ENCODE data around the gene FKRP.
A peak's percentile ranks its signal among the peaks of the same experiment; 100 is the strongest.
"Not testable (repeated sequence)": the region's sequence is repeated elsewhere in the genome, so short reads cannot be mapped to it uniquely, and the experiment has no call there.

Gene FKRP

DNA sequence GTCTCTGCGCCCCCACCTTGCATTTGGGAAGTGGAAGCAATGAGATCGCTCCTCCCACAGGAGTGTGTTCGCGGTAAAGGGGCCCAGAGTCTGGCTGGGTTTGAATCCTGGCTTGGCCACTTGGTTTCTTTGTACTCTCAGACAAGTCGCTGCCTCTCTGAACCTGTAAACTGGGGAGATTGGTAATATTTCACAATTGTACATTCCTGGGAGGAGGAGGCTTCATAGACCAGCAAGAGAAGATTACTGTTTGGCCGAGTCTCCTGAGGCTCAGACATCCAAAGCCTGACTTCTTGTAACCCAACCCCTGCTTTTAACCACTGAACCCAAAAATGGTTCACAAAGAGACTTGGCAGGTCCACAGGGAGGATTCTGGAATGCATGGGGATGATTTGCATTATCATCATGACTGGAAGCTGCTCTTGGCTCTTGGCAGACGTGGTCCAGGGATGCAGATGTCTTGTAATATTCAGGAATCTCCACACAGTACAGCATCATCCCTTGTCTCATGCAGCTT, 14.0 kb downstream of the FKRP start:
- DNase-seq (ENCODE audit: low read depth): no peak

GRCh38 chr19:46760363-46760762, 14.5 kb downstream of the FKRP start:
- no peak for DNase-seq (ENCODE audit: low read depth)

DNA sequence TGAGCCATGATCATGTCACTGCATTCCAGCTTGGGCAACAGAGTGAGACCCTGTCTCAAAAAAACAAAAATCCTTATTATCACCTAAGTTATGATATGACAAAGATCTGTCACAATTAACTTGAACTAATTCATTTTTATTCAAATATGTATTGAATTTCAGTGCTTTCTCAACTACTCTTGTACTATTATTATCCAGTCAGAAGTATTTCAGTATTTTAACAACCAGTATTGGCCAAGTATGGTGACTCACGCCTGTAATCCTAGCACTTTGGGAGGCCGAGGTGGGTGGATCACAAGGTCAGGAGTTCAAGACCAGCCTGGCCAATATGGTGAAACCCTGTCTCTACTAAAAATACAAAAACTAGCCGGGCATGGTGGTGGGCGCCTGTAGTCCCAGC, 15.0 kb downstream of the FKRP start:
- DNase-seq (ENCODE audit: low read depth): not testable (repeated sequence)

DNA sequence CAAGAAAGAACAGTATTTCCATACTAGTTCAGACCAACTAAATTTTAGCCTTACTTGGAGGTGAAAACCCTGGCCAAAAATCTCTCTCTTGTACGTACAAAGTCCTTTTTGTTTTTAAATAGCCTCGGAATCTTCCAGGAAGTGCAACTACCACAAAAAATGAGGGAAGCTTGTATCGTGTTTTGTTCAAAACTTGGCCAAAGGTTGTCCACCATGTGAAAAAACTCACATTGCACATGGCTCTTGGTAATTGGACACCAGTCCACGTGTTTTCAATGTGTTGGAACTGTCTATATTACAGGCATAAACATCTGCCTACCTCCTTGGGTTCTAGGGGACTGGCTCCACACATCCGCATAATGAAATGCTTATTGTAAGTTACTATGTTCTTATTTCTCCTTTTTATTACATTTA, 15.6 kb downstream of the FKRP start:
- no peak for DNase-seq (ENCODE audit: low read depth)

DNA sequence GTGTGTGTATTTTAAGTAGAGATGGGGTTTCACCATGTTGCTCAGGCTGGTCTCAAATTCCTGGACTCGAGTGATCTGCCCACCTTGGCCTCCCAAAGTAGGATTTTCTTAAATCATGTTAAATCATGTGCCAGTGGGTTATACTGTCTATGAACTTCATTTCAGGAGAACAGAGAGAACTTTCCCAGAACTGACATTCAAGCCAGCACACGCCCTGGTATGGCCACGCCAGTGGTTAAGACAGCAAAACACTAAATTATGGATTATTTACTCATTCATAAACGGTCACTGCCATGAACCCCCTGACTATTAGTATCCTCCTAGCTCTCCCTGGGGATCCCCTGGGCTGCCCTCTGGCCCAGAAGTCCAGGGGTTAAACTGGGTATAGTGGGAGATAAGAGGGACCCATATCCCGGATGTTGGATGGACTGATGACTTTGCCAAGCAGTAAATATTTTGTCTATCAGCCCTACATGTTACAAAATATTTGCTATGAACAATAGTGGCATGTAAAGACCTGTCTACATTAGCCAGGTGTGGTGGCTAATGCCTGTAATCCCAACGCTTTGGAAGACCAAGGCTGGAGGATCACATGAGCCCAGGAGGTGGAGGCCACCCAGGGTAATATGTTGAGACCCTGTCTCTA, 16.5 kb downstream of the FKRP start:
- no peak for DNase-seq (ENCODE audit: low read depth)

DNA sequence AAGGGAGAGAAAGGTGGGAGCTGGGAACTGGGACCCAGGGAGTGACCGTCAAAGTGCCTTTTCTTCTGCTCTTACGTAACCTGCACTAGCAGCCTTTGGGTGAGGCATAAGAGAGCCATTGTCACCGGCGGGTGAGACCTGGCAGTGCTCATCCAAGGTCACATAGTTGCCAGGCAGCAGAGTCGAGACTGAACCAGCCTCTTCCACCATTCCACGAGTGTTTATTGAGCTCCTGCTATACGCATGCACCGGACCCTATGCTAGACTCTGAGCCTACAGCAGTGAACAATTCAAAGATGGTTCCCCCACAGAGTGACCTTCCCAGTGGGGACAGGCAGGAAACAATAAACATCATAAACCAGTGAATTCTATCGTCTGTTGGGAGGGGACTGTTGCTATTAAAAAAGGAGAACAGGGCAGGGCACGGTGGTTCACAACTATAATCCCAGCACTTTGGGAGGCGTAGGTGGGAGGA, 19.0 kb downstream of the FKRP start:
- DNase-seq (ENCODE audit: low read depth): no peak

- DNase-seq (ENCODE audit: low read depth): peak; percentile 54
These were observed 20.9 kb downstream of the FKRP start for GRCh38 chr19:46766569-46767317.

DNA sequence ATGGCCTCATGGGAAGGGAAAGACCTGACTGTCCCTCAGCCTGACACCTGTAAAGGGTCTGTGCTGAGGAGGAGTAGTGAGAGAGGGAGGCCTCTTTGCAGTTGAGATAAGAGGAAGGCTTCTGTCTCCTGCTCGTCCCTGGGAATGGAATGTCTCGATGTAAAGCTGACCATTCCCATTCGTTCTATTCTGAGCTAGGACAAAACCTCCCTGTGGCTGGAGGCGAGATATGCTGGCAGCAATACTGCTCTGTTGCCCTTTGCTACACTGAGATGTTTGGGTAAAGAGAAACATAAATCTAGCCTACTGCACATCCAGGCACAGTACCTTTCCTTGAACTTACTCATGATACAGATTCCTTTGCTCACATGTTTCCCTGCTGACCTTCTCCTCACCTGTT, 22.9 kb downstream of the FKRP start:
- not testable (repeated sequence) for DNase-seq (ENCODE audit: low read depth)

DNA sequence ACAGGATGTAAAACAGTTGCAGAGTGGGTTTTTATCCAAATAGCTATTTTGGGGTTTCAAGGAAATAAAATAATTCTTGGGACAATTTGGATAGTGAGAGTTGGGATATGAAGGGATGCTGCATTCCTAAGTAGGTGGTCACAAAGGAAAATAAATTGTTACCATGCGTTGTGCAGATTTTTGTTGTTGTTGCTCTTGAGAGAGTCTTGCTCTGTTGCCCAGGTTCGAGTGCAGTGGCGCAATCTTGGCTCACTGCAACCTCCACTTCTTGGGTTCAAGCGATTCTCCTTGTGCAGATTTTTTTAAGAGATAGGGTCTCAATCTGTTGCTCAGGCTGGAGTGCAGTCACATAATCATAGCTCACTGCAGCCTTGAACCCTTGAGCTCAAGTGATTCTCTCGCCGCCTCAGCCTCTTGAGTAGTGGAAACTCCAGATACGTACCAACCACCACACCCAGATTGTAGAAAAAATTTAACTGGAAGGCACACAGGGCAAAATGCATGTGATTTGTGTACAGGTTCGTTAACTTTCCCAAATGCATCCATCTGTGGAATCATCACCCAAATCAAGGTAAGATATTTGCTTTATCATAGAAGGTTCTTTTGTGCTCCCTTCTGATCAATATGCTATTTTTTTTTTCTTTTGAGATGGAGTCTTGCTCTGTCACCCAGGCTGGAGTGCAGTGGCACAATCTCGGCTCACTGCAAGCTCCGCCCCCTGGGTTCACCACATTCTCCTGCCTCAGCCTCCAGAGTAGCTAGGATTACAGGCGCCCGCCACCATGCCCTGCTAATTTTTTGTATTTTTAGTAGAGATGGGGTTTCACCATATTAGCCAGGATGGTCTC, 26.5 kb downstream of the FKRP start:
- DNase-seq (ENCODE audit: low read depth): no peak

DNA sequence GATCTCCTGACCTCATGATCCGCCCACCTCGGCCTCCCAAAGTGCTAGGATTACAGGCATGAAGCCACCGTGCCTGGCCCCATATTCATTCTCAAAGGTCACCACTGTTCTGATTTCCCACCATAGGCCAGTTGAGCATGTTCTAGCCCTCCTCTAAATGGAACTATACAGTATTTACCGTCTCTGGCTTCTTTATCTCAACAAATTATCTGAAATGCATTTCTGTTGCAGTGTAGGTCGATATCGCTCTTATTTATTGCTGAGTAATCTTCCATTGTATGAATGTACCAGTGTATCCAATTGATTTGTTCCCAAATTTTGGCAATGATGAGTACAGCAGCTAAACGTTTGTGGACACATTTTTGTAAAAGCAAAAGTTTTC, 27.2 kb downstream of the FKRP start:
- no peak for DNase-seq (ENCODE audit: low read depth)

- DNase-seq (ENCODE audit: low read depth): no peak
These were observed 29.9 kb downstream of the FKRP start for GRCh38 chr19:46775642-46776258.

GRCh38 chr19:46776927-46777911, 31.4 kb downstream of the FKRP start:
- DNase-seq (ENCODE audit: low read depth): no peak

- not testable (repeated sequence) for DNase-seq (ENCODE audit: low read depth)
These were observed 32.2 kb downstream of the FKRP start for GRCh38 chr19:46777956-46778645.

DNA sequence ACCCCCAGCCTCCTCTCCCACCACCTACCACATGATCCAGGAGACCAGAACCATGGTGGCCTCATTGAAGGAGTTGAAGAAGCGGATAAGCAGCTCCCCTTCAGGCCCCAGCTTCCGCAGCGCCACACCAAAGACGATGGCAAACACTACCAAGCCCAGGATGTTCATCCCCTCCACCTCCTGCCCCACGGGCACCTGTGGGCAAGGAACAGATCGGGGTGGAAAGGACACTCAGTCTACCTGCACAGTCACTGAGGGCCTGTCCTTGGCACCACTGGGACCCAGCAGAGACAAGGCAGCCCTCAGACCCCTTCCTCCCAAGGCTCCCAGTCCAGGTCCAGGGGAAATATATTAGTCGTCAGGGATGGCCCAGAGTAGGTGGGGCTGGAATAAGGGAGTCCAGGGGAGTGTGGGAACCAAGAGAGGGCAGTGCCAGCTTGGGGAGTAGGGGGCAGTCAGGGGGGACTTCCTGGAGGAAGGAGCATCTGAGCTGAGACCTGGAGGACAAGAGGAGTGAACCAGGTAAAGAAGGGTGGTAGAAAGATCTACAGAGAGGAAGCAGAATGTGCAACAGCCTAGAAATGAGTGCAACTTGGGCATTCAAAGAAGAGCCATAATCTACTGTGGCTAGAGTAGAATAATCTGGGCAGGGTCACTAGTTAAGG, 36.6 kb downstream of the FKRP start:
- no peak for DNase-seq (ENCODE audit: low read depth)

DNA sequence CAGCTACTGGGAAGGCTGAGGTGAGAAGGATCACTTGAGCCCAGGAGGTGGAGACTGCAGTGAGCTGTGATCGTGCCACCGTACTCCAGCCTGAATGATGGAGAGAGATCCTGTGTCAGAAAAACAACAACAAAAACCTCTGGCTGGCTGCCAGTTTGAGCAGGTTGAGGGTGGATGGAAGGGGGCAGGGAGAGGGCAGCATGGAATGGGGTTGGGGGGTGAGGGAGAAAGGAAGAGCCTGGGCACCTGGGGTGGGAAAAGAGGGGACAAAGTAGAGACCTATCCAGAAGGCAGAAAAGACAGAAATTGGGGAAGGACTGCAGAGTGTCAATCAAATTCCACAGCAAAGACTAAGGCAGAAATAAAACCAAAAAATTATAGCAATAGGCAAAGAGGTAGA, 37.8 kb downstream of the FKRP start:
- DNase-seq (ENCODE audit: low read depth): no peak

GRCh38 chr19:46784262-46785053, 38.6 kb downstream of the FKRP start:
- DNase-seq (ENCODE audit: low read depth): peak; percentile 92

- DNase-seq (ENCODE audit: low read depth): no peak
These were observed 39.5 kb downstream of the FKRP start for GRCh38 chr19:46785054-46785979.

DNA sequence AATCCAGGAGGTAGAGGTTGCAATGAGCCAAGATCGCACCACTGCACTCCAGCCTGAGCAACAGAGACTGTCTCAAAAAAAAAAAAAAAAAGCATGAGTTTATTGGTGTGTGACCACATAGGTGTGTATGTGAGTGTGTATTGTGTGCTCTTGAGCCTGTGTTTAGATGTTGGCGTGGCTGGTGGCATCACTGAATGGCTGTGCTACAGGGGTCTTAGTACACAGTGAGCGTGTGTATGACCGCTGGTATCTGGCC, 40.1 kb downstream of the FKRP start:
- no peak for DNase-seq (ENCODE audit: low read depth)
